Caco-2 (cell line): ENCODE data around the gene TTC7B. TPM values are rescaled to one million over a fixed set of nuclear protein-coding genes. Genes with fewer than 3 reads are reported as not detected.

ENCODE experiments used
- BruUV-seq: library from RNA; stranded (reverse); fragments of 400-500 nt; replicated peaks from 2 replicates; lab custom pipeline; 2021; lab: Mats Ljungman, UMichigan
- CTCF ChIA-PET: fragments of 300-600 bp; sonication (Branson Sonifier 250); formaldehyde crosslinking; loops from one replicate; lab custom pipeline; 2022; ENCODE audit warnings: antibody characterized with exemption; lab: Charles Lee
- POLR2A ChIA-PET: fragments of 300-600 bp; sonication (Branson Sonifier 250); formaldehyde crosslinking; loops from one replicate; lab custom pipeline; 2022; ENCODE audit warnings: antibody characterized with exemption; lab: Charles Lee
- DNase-seq, 2 experiments: peaks; one replicate each; pipeline versions ENCODE4 v3.0.0 to v3.0.0-alpha.2; 2020 to 2022
- H3K27me3 ChIP-seq: replicated peaks from 2 replicates; pipeline ENCODE4 v1.6.0; 2011; ENCODE audit warnings: low read length; ENCODE audit not compliant: control insufficient read depth, insufficient read depth
- H3K36me3 ChIP-seq: 2 replicates; pipeline ENCODE4 v1.5.1; 2011; ENCODE audit warnings: low read length; ENCODE audit not compliant: control insufficient read depth, insufficient read depth
- H3K4me1 ChIP-seq: fragments of 250-450 bp; sonication (Bioruptor Pico); 2 replicates; pipeline ENCODE4 v1.5.1; 2020; ENCODE audit warnings: mild to moderate bottlenecking
- H3K4me3 ChIP-seq: 2 replicates; pipeline ENCODE4 v1.5.1; 2011; ENCODE audit warnings: low read depth, mild to moderate bottlenecking, control low read depth, low read length
- H3K9me3 ChIP-seq: fragments of 250-450 bp; sonication (Bioruptor Pico); 2 replicates; pipeline ENCODE4 v1.5.1; 2020; ENCODE audit warnings: mild to moderate bottlenecking, moderate library complexity
- H3K27ac Mint-ChIP-seq: one replicate; pipeline ENCODE4 v1.8.0; 2022; ENCODE audit warnings: mixed read lengths; ENCODE audit not compliant: unreplicated experiment
- H3K27me3 Mint-ChIP-seq: one replicate; pipeline ENCODE4 v1.8.0; 2022; ENCODE audit warnings: mixed read lengths; ENCODE audit not compliant: insufficient read depth, unreplicated experiment
- H3K36me3 Mint-ChIP-seq: one replicate; pipeline ENCODE4 v1.8.0; 2022; ENCODE audit warnings: mild to moderate bottlenecking, mixed read lengths; ENCODE audit not compliant: insufficient read depth, unreplicated experiment
- H3K4me1 Mint-ChIP-seq: one replicate; pipeline ENCODE4 v1.8.0; 2022; ENCODE audit warnings: low read depth, mixed read lengths; ENCODE audit not compliant: unreplicated experiment
- H3K4me3 Mint-ChIP-seq: one replicate; pipeline ENCODE4 v1.8.0; 2022; ENCODE audit warnings: mild to moderate bottlenecking, moderate library complexity, mixed read lengths; ENCODE audit not compliant: unreplicated experiment
- H3K9me3 Mint-ChIP-seq: one replicate; pipeline ENCODE4 v1.8.0; 2022; ENCODE audit warnings: mixed read lengths; ENCODE audit not compliant: unreplicated experiment
- CTCF ChIP-seq, 2 experiments: fragments of 200-600 bp in 1 of 2; IDR thresholded peaks; 1 replicate in 1 of 2; 2 replicates in 1 of 2; pipeline versions ENCODE4 v1.5.1 to v1.8.0; 2011 to 2022; ENCODE audit warnings: antibody characterized with exemption in 1 of 2, control low read depth in 1 of 2, inconsistent platforms in 1 of 2, low read depth in 1 of 2, low read length in 1 of 2, mild to moderate bottlenecking in 1 of 2, moderate library complexity in 1 of 2; ENCODE audit not compliant: insufficient read depth in 1 of 2, severe bottlenecking in 1 of 2, unreplicated experiment in 1 of 2
- intact Hi-C: fragments of 100-400 bp; cut with micrococcal nuclease; formaldehyde crosslinking; loops from one replicate; pipeline ENCODE4 v1.10.0; 2022; ENCODE audit not compliant: unreplicated experiment
- total RNA-seq: library from RNA; stranded (reverse); gene quantifications from 2 replicates; pipeline ENCODE4 v1.2.3, GENCODE V29; 2022

Gene TTC7B
- total RNA-seq, 1 experiment from 2014 or later = 28.5 TPM

DNA sequence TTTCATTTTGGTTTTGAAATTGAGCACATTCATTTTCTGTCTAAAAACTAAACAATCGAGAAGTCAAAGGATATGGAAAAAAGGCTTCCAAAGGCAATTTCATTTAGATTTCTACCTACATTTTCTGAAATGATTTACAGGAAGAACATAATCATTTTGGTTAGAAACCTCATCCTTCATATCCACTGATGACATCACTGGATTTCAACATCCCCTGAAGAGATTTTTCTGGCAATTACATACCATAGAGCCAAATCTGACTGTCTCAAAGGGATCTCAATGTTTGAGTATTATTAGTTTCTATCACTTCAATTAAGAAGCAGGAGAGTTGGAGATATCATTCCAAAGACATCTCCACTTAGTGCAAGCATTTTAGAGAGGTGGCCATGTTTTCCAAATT lies 137.8 kb downstream of the TTC7B start:
- Mint-ChIP-seq H3K9me3 (no peaks in the 10 kb centered on the region), H3K27me3 (no peaks in the 10 kb centered on the region), H3K27ac (no peak overlapping the region), H3K4me3 (no peak overlapping the region), H3K36me3 (no peaks in the 10 kb centered on the region), H3K4me1 (no peaks in the 10 kb centered on the region)
- CTCF ChIA-PET = no interaction called here
- no TSS peak for BruUV-seq
- no peak for DNase-seq
- H3K36me3 ChIP-seq = no peaks in the 10 kb centered on the region
- no peaks in the 10 kb centered on the region for H3K9me3 ChIP-seq
- TF ChIP-seq CTCF (IDR thresholded peaks at IDR 0.05; ENCODE audit: insufficient read depth in 1 of 2, low read depth in 1 of 2, low read length in 1 of 2, severe bottlenecking in 1 of 2, unreplicated experiment in 1 of 2) = no peak
- H3K27me3 ChIP-seq = no peaks in the 10 kb centered on the region; the same call in 1 of the 2 replicates
- no peaks in the 10 kb centered on the region for H3K4me1 ChIP-seq
- no peak overlapping the region for H3K4me3 ChIP-seq
- POLR2A ChIA-PET = no interaction called here
- intact Hi-C loops = no loop called here

DNA sequence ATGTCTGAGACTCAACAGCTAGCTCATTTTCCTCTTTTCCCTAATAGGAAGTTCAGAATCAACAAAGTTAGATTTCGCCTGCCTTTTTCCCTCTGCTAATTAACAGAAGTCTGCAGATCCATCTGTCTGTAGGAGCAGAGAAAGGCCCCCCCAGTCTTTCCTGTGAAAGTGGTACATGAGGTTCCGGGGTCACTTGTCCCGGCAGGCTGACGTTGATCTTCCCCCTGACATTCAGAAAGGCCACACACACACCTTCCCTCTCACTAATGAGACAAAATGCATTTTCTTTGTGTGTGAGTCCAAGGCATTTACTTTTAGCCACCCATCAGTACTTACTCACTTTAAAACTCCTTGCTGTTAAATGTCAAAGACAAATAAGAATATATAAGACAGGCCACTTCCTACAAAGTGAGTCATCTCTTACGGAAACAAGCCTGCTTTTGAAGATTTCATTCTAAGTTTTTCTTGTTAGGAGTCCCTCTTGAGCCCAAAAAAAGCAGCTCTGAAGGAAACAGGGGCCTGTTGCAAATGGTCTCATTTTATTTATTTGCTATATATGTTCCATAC lies 138.7 kb downstream of the TTC7B start:
- no peak overlapping the region for H3K4me3 Mint-ChIP-seq
- H3K4me1 ChIP-seq = no peaks in the 10 kb centered on the region
- H3K36me3 ChIP-seq = no peaks in the 10 kb centered on the region
- no peaks in the 10 kb centered on the region for H3K36me3 Mint-ChIP-seq
- no peak overlapping the region for H3K27ac Mint-ChIP-seq
- H3K4me3 ChIP-seq = no peak overlapping the region
- ChIA-PET CTCF (no interaction called here), POLR2A (no interaction called here)
- H3K27me3 Mint-ChIP-seq = no peaks in the 10 kb centered on the region
- no peak for TF ChIP-seq CTCF (IDR thresholded peaks at IDR 0.05; ENCODE audit: insufficient read depth in 1 of 2, low read depth in 1 of 2, low read length in 1 of 2, severe bottlenecking in 1 of 2, unreplicated experiment in 1 of 2)
- H3K9me3 Mint-ChIP-seq = no peaks in the 10 kb centered on the region
- H3K4me1 Mint-ChIP-seq = no peaks in the 10 kb centered on the region
- no peaks in the 10 kb centered on the region for H3K9me3 ChIP-seq
- BruUV-seq = no TSS peak
- no peaks in the 10 kb centered on the region; the same call in 1 of the 2 replicates for H3K27me3 ChIP-seq
- DNase-seq = no peak
- intact Hi-C loops = no loop called here

DNA sequence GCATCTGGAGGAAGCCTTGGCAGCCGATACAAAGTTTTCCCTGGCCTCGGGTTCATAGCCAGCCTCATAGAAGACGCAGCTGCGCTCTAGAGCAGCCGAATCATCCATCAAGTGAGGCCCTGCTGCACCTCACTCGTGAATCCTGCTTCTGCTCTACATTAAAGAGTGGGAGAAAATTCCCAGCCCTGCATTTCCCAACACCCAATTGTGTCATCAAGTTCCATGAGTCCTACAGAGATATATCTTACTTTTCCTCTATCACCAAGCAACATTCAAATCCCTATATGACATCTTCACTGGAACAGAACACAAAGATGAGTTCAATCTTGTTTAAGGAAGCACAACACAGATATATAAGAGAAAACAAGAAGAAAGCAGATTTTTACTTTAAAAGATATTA lies 139.3 kb downstream of the TTC7B start:
- no peaks in the 10 kb centered on the region for H3K4me1 ChIP-seq
- TF ChIP-seq CTCF (IDR thresholded peaks at IDR 0.05; ENCODE audit: insufficient read depth in 1 of 2, low read depth in 1 of 2, low read length in 1 of 2, severe bottlenecking in 1 of 2, unreplicated experiment in 1 of 2) = no peak
- no peaks in the 10 kb centered on the region; the same call in 1 of the 2 replicates for H3K27me3 ChIP-seq
- H3K27ac Mint-ChIP-seq = no peak overlapping the region
- BruUV-seq = no TSS peak
- H3K4me1 Mint-ChIP-seq = no peaks in the 10 kb centered on the region
- no peaks in the 10 kb centered on the region for H3K36me3 ChIP-seq
- ChIA-PET CTCF (no interaction called here), POLR2A (no interaction called here)
- DNase-seq = no peak
- no peak overlapping the region for H3K4me3 ChIP-seq
- no peaks in the 10 kb centered on the region for H3K9me3 Mint-ChIP-seq
- no peak overlapping the region for H3K4me3 Mint-ChIP-seq
- no peaks in the 10 kb centered on the region for H3K9me3 ChIP-seq
- no peaks in the 10 kb centered on the region for H3K36me3 Mint-ChIP-seq
- intact Hi-C loops = no loop called here
- H3K27me3 Mint-ChIP-seq = no peaks in the 10 kb centered on the region
